Measurements from ENCODE around the gene SGSM2.
A peak's percentile ranks its signal among the peaks of the same experiment; 100 is the strongest.

SGSM2 gene

GRCh38 chr17:2302778-2303203 lies 34.5 kb upstream of the SGSM2 start:
- DNase-seq (ENCODE audit: low read depth in 1 of 2, low spot score in 1 of 2): no peak

GRCh38 chr17:2303204-2304188 lies 33.8 kb upstream of the SGSM2 start, which contains the start of the genes SMG6 and SRR:
Gene SMG6, minus strand, starts transcription at chr17:2303785. Its CDS starts 65 bp downstream, at chr17:2303720.
Gene SRR, plus strand, starts transcription at chr17:2303950. Its CDS starts 11,611 bp downstream, at chr17:2315561.
- TF ChIP-seq SPI1 (IDR thresholded peaks at IDR 0.05; ENCODE audit: borderline replicate concordance, low read depth) (no peak), POLR2AphosphoS5 (IDR thresholded peaks at IDR 0.05; ENCODE audit: low read depth) (0 out of 2 replicates have a peak, but pooled peaks have one; percentile 26)
- Histone ChIP-seq H3K27ac (replicated peaks) (peak within 1 kb of the TSS; percentile 83), H3K27me3 (ENCODE audit: insufficient read depth, poor library complexity, severe bottlenecking) (no peaks in the 10 kb centered on the region), H3K4me3 (replicated peaks; ENCODE audit: insufficient read depth, low read length) (peak within 1 kb of the TSS; percentile 79)
- peak; percentile 46 to 81 for DNase-seq (ENCODE audit: low read depth in 1 of 2, low spot score in 1 of 2)

More at GRCh38 chr17:2302778-2303203, 34.5 kb upstream of the SGSM2 start:
- TF ChIP-seq REST (IDR thresholded peaks at IDR 0.05; ENCODE audit: insufficient replicate concordance, low read depth) (no peak), CTCF (IDR thresholded peaks at IDR 0.05; ENCODE audit: insufficient read depth, low read length) (no peak), GABPA (IDR thresholded peaks at IDR 0.05; ENCODE audit: low read depth) (no peak), SPI1 (IDR thresholded peaks at IDR 0.05; ENCODE audit: borderline replicate concordance, low read depth) (no peak), POLR2AphosphoS5 (IDR thresholded peaks at IDR 0.05; ENCODE audit: low read depth) (no peak)
- peak overlapping the region; percentile 79 for H3K4me3 ChIP-seq (replicated peaks; ENCODE audit: insufficient read depth, low read length)
- no peaks in the 10 kb centered on the region for H3K27me3 ChIP-seq (ENCODE audit: insufficient read depth, poor library complexity, severe bottlenecking)
- peak overlapping the region; percentile 83 for H3K27ac ChIP-seq (replicated peaks)

GRCh38 chr17:2304931-2305330 lies 32.4 kb upstream of the SGSM2 start:
- H3K27me3 ChIP-seq (ENCODE audit: insufficient read depth, poor library complexity, severe bottlenecking): no peaks in the 10 kb centered on the region
- 0 out of 2 replicates have a peak overlapping the region, but pooled peaks have one; percentile 1 for H3K4me3 ChIP-seq (replicated peaks; ENCODE audit: insufficient read depth, low read length)
- TF ChIP-seq GABPA (IDR thresholded peaks at IDR 0.05; ENCODE audit: low read depth): no peak
- peak in 1 of 2 experiments; percentile 37 for DNase-seq (ENCODE audit: low read depth in 1 of 2, low spot score in 1 of 2)
- peak overlapping the region; percentile 16; the same call in 1 of the 2 replicates for H3K27ac ChIP-seq (replicated peaks)

GRCh38 chr17:2309338-2310154 lies 27.8 kb upstream of the SGSM2 start:
- no peaks in the 10 kb centered on the region for H3K27me3 ChIP-seq (ENCODE audit: insufficient read depth, poor library complexity, severe bottlenecking)
- TF ChIP-seq POLR2AphosphoS5 (IDR thresholded peaks at IDR 0.05; ENCODE audit: low read depth) (no peak), REST (IDR thresholded peaks at IDR 0.05; ENCODE audit: insufficient replicate concordance, low read depth) (no peak), GABPA (IDR thresholded peaks at IDR 0.05; ENCODE audit: low read depth) (no peak), SPI1 (IDR thresholded peaks at IDR 0.05; ENCODE audit: borderline replicate concordance, low read depth) (no peak), CTCF (IDR thresholded peaks at IDR 0.05; ENCODE audit: insufficient read depth, low read length) (no peak)
- no peak for DNase-seq (ENCODE audit: low read depth in 1 of 2, low spot score in 1 of 2)
- H3K27ac ChIP-seq (replicated peaks): no peak overlapping the region
- no peak overlapping the region for H3K4me3 ChIP-seq (replicated peaks; ENCODE audit: insufficient read depth, low read length)
